Nucleus accumbens (tissue), 56 donors: ENCODE results near the gene RAB3C.
"Not testable (repeated sequence)": the region's sequence is repeated elsewhere in the genome, so short reads cannot be mapped to it uniquely, and the experiment has no call there.

Experiments used
- DNase-seq, 56 donors: peaks; one replicate each; lab custom pipeline; 2025; lab: John Stamatoyannopoulos, UW

Gene RAB3C, protein sequence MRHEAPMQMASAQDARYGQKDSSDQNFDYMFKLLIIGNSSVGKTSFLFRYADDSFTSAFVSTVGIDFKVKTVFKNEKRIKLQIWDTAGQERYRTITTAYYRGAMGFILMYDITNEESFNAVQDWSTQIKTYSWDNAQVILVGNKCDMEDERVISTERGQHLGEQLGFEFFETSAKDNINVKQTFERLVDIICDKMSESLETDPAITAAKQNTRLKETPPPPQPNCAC

DNA sequence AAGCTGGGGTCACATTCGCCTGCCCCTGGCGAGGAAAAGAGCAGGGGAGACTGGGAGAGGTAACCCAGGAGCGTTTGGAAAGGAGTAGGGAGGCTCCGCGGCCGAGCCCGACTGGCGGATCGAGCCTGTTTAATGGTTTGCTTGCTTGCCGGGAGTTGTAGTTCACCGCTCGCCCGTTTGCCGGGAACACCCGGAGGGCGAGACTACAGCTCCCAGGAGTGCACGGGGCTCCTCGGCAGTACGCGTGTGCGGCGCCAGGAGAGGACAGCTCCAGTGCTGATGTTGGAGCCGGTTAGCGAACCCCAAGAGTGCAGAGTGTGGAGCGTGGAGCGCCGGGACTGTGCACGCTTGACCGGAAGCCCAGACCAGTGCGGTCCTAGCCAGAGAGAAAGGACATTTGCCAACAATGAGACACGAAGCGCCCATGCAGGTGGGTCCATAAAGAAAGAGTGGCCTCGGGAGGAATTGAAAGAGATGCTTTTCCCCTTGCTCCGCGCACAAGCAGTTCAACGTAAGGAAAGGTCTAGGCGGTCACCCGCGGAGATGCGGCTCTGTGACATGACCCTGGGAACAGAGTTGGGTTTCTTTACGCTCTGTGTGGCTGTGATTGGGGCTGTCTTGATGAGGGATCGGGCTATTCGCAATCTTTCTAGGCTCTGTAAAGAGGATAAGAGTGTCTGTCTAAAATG, at the start of gene RAB3C:
Gene RAB3C, plus strand, starts transcription at position 273 of the 689 bp plus-strand sequence. Its CDS starts 134 bp downstream, at position 407.
- DNase-seq = peak; percentile 28 to 96 (median 88)

DNA sequence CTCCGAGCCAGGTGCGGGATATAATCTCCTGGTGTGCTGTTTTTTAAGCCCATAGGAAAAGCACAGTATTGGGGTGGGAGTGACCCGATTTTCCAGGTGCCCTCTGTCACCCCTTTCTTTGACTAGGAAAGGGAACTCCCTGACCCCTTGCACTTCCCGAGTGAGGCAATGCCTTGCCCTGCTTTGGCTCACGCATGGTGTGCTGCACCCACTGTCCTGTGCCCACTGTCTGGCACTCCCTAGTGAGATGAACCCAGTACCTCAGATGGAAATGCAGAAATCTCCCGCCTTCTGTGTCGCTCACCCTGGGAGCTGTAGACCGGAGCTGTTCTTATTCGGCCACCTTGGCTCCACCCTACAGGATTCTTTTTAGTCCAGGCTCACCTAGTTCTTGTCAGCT, 40.9 kb upstream of the RAB3C start:
- DNase-seq = not testable (repeated sequence)

DNA sequence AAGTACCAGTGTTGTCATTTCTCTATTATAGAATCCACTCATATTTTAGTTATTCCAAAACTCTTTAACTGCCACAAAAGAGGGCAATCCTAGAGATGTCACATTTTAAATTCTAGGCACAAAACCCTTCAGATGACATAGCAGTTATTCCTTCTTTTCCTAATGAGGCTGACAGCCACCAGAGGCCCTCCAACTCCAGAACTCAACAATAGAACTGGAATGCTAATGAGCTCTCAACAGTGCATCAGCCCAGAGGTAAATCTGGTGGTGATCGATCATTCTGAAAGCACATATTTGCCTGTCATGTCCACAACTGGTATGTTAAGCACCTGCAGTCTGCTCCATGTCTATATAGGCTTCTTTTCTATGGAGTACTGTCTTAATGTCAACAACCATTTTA, 40.2 kb upstream of the RAB3C start:
- DNase-seq = no peak

DNA sequence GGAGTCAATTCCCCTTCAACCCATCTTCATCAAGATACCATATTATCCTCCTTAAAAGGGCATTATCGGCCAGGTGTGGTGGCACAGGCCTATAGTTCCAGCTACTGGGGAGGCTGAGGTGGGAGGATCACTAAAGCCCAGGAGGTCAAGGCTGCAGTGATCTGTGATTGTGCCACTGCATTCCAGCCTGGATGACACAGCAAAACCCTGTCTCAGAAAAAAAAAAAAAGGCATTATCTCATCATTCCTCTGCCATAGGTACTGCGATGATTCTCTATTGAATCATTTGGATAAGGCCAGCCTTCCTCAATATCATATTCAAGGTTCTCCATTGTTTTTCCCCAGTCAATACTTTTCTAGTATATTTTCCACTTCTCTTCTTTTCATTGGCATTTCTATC, 39.2 kb upstream of the RAB3C start:
- no peak for DNase-seq

DNA sequence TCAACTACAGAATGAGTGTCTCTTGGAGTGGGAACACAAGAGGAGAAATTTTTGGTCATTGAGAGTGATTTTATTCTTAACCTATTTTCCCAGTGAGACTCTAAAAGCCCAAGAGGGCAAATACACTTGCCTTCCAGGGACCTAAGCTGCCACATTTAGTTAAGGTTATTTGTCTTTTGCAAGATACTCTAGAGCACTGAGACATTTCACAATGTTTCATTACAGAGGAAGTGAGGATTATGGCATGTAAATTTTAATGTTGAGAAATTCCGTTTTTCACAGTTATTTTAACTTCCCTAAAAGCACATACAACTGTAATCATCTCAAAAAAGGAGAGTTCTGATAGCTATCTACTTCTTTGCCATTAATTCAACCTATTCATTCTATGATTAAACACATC, 38.7 kb upstream of the RAB3C start:
- no peak for DNase-seq

DNA sequence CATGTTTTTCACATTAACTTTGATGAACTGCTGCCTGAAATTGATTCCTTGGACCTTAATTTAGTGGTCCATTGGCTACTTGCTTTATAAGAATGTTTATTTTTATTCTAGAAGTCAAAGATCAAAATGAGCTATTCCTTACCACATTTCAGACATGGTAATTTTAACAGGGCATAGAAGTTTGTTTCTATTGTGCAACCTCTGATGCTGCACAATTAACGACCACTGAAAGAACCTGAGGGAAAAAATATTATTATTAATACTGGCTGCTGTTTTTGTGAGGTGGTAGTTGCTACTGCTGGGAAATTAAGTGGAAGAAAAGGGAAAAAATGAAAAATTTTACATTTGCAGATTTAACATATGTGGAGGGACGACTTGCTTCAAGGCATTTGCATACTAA, 37.9 kb upstream of the RAB3C start:
- no peak for DNase-seq

DNA sequence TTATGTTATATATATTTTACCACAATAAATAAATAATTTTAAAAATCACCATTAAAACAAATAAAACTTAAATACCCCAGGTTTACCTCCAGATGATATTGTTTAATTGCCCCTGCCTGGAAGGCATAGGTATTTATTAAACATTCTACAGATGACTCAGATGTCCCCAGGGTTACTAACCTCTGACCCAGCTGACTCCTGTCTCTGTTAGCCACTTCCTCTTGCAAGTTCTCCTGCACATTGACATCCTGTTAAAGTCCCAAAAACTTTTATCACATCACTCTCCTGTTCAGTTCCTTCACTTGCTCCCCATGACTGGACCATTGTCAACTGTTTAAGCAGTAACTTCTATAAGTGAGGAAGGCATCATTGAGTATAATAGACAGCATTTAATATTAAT, 37.0 kb upstream of the RAB3C start:
- no peak for DNase-seq

DNA sequence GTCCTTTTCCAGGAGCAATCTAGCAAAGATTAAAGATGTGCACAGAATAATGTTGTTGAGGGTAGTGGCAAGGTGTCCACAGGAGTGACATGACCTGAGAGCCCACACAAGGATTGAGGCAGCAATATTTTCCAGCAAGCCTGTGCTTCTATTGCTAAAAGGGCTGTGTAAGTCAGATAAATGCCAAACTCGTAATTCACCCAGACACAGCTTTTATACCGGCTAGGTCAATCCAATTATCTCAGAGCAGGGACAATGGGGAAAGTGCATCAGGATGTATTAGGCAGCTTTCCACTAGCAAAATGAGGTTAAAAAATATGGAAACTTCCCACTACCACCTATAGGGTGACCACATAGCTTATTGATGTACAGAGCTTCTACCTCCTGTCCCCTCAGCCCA, 34.8 kb upstream of the RAB3C start:
- DNase-seq = no peak

DNA sequence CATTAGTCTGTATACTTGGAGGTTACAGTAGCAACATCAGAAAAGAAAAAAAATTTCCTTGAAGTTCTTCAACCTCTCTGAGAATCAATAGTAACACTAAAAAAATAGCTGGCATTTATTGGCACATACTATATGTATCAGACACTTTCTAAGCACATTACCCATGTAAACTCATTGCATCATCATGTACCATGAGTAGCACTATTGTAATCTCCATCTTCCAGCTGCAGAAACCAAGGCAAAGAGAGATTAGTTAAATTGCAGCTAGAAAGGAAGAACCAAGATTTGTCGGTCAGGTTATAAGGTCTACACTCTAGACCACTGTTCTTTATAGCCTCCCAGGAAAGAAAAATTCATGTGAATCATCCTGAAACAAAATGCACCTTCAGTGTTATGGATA, 31.4 kb upstream of the RAB3C start:
- DNase-seq = no peak

DNA sequence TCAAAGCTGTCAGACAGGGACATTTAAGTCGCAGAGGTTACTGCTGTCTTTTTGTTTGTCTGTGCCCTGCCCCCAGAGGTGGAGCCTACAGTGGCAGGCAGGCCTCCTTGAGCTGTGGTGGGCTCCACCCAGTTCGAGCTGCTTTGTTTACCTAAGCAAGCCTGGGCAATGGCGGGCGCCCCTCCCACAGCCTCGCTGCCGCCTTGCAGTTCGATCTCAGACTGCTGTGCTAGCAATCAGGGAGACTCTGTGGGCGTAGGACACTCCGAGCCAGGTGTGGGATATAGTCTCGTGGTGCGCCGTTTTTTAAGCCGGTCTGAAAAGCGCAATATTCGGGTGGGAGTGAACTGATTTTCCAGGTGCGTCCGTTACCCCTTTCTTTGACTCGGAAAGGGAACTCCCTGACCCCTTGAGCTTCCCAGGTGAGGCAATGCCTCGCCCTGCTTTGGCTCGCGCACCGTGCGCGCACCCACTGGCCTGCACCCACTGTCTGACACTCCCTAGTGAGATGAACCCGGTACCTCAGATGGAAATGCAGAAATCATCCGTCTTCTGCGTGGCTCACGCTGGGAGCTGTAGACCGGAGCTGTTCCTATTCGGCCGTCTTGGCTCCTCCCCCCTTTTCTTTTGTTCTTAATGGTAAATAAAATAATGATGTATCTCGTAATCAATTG, 25.1 kb upstream of the RAB3C start:
- not testable (repeated sequence) for DNase-seq

DNA sequence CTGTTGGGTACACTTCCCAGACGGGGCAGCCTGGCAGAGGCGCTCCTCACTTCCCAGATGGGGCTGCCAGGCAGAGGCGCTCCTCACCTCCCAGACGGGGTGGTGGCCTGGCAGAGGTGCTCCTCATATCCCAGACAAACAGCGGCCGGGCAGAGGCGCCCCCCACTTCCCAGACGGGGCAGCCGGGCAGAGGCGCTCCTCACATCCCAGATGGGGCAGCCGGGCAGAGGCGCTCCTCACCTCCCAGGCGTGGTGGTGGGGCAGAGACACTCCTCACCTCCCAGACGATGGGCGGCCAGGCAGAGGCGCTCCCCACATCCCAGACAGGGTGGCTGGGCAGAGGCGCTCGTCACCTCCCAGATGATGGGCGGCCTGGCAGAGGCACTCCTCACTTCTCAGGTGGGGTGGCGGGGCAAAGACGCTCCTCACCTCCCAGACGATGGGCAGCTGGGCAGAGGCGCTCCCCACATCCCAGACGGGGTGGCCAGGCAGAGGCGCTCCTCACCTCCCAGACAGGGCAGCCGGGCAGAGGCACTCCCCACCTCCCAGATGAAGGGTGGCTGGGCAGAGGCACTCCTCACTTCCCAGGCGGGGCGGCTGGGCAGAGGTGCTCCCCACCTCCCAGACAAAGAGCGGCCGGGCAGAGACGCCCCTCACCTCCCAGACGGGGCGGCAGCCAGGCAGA, 19.7 kb upstream of the RAB3C start:
- not testable (repeated sequence) for DNase-seq

DNA sequence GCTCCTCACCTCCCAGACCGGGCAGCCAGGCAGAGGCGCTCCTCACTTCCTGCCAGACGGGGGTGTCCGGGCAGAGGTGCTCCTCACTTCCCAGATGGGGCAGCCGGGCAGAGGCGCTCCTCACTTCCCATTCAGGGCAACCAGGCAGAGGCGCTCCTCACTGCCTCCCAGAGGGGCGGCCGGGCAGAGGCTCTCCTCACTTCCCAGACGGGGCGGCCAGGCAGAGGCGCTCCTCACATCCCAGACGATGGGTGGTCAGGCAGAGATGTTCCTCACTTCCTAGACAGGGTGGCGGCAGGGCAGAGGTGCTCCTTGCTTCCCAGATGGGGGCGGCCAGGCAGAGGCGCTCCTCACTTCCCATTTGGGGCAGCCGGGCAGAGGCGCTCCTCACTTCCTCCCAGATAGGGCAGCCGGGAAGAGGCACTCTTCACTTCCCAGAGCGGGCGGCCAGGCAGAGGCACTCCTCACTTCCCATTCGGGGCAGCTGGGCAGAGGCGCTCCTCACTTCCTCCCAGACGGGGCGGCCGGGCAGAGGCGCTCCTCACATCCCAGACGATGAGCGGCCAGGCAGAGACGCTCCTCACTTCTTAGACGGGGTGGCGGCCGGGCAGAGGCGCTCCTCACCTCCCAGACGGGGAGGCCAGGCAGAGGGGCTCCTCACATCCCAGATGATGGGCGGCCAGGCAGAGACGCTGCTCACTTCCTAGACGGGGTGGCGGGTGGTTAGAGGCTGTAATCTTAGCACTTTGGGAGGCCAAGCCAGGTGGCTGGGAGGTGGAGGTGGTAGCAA, 18.6 kb upstream of the RAB3C start:
- DNase-seq = not testable (repeated sequence)

DNA sequence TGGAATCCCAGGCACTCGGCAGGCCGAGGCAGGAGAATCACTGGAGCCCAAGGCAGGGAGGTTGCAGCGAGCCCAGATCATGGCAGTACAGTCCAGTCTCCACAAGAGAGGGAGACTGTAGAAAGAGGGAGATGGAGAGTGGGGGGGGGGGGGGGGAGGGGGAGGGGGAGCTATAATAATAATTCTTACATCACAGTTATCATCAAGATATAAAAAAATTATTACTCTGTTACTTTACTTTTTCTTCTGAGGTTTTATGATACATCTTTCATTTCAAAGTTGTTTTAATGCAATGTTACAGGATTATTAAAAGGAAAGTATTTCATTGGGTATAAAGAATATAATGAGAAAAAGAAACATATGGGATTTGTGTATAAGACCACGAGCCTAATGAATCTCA, 17.8 kb upstream of the RAB3C start:
- DNase-seq = no peak

DNA sequence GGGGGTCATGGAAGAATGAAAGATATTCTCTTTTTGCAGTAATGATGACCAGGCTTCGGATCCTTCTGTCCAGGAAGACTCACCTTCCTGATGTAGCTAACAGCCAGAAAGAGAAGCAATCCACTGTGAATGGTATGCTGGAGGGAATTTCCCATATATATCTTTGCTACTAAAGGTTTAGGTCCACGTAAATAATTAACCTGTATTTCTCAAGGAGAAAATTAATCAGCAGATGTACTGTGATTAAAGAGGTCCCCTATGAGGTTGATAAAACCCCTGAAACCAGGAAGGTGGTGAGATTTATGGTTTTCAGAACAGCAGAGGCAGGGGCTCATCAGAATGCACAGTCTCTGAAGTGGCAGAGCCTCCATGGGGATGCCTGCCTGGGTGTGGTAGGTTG, 11.4 kb upstream of the RAB3C start:
- no peak for DNase-seq

DNA sequence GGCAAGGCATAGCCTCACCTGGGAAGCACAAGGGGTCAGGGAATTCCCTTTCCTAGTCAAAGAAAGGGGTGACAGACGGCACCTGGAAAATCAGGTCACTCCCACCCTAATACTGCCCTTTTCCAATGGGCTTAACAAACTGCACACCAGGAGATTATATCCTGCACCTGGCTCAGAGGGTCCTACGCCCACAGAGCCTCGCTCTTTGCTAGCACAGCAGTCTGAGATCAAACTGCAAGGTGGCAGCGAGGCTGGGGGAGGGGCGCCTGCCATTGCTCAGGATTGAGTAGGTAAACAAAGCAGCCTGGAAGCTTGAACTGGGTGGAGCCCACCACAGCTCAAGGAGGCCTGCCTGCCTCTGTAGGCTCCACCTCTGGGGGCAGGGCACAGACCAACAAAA, 9.9 kb upstream of the RAB3C start:
- not testable (repeated sequence) for DNase-seq

DNA sequence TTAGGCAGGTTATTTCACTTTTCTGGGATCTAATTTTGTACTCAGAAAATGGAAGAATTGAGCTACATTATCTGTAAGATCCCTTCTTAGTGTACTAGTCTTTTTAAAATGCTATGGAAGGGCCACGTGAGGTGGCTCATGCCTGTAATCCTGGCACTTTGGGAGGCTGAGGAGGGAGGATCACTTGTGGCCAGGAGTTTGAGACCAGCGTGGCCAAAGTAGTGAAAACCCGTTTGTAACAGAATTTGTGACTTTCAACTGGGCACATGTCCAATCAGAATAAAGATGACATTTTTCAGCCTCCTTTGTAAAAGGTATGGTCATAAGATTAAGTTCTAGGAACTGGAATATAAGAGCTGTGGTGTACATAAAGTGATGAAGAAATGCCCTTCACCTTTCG, 3.1 kb upstream of the RAB3C start:
- no peak for DNase-seq

DNA sequence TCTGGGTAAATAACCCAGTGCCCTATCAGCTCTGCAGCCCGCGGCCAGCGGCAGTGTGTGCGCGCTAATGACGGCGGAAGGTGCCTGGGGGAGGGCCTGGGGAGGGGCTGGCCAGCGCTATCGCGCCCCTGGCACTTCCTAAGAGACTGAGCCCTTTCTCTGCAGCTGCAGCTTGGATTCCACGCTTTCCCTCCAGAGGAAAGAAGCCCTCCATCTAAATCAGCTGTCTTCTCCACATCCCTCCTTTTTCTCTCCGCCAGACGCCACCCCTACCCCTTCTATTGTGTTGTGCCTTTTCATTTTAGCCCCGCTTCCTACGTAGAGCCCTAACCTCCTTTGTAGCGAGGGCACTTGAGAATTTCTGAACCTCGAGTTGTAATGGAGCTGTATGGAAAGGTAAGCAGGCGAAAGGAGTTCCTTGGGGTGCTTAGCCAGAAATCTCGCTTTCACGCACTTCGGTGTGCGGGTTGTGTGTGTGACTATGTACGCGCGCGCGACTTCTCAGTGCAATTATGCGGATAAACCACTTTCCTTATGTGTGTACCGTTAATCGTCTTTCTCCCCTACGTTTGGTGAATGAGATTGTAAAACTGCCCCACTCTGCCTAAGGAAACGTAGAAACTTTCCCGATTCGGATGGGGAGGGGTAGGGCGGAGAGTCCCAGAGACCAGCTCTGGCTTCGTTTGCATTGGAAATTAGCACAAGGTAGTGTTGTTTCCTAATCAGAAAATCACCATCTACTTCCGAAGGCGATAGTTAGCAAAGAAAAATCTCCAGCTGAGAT, 664 bp upstream of the RAB3C start:
- peak in 14 of 56 donors; percentile 5 to 57 (median 26) for DNase-seq

DNA sequence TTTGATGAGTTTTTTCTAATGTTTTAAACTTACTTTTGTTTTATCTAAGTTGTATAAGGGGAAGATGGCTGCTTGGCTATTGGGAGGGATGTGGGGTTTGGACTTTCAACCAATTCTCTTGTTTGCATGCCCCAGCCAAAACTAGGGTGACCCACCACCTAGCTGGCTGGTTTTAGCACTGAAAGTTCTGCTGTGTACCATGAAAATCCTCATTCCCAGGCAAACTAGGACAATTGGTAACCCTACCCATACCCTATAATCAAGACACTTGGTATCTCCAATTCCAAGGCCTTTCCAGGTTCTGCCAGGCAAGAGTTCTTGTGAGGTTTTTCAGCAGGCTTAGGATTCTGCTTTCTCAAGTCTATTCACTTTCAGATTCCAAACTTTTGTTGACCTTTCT, 13.1 kb downstream of the RAB3C start:
- no peak for DNase-seq

DNA sequence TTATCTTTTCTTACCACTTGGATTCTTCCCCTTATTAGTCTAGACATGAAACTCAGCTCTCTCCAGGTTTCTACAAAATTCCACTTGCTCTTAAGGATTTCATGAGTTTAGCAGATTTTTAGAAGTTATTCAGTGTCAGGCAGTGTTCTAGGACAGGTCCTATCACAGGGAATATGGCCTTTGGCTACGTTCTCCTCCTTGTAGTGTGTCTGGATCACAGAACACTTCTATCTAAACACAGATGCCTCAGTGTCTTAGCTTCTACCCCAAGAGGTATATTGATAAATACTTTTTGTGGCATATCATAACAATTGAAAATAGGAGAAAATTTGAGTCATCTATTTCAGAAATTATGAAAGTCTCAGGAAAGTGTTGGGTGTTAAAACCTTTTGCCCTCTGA, 15.6 kb downstream of the RAB3C start:
- DNase-seq = no peak

DNA sequence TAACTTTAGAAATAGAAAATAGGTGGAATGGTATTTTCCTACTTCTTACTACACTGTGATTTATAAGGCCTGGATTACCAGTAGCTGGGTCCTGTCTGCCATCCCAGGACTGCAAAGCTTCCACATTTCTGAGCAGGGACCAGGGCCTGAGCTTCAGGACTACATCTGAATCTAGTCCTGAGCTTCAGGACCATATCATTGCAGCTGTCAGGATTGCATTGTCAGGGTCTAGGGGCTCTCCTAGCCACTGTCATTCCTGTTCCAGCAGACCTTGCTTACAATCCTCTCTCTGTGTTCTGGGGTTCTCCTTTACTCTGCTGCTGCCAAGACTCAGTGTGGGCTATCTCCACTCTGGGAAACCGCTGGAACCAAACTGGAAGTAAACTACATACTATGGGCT, 16.3 kb downstream of the RAB3C start:
- no peak for DNase-seq
